Body of pancreas (tissue), 4 donors: ENCODE measurements around the gene KRTAP10-11. TPM values are rescaled to one million over a fixed set of nuclear protein-coding genes. Genes with fewer than 3 reads are reported as not detected.
"Not testable (repeated sequence)": the region's sequence is repeated elsewhere in the genome, so short reads cannot be mapped to it uniquely, and the experiment has no call there.

Source experiments
- ATAC-seq: fragments of 150-250 bp; one replicate; pipeline ENCODE4 v1.9.1; 2016
- DNase-seq, 4 donors: peaks; one replicate each; pipeline ENCODE4 v3.0.0-alpha.2; 2019
- H3K27ac ChIP-seq, 4 donors: fragments of 200-600 bp; sonication (generic); 1 replicate in 3 of 4; 2 replicates in 1 of 4; pipeline versions ENCODE4 v1.5.1 to v1.6.1; 2016 to 2019; ENCODE audit warnings: mild to moderate bottlenecking in 1 of 4, mixed read lengths in 1 of 4, moderate library complexity in 1 of 4
- H3K27me3 ChIP-seq, 2 donors: fragments of 200-600 bp; sonication (generic); one replicate each; pipeline ENCODE4 v1.6.0; 2016; ENCODE audit warnings: mild to moderate bottlenecking in 1 of 2
- H3K36me3 ChIP-seq, 2 donors: fragments of 200-600 bp; sonication (generic); replicated peaks in 1 of 2; 2 replicates each; pipeline ENCODE4 v1.5.1; 2016; ENCODE audit warnings: low read depth in 2 of 2; ENCODE audit not compliant: insufficient read depth in 1 of 2
- H3K4me1 ChIP-seq: fragments of 200-600 bp; sonication (generic); one replicate; pipeline ENCODE4 v1.6.0; 2016
- H3K4me3 ChIP-seq, 2 donors: fragments of 200-600 bp; sonication (generic); 1 replicate in 1 of 2; 2 replicates in 1 of 2; pipeline ENCODE4 v1.5.1; 2016 to 2019
- H3K9me3 ChIP-seq, 3 donors: fragments of 200-600 bp; sonication (generic); 1 replicate in 2 of 3; 2 replicates in 1 of 3; pipeline ENCODE4 v1.5.1; 2016
- CTCF ChIP-seq, 7 experiments: fragments of 450-650 bp in 4 of 7; fragments of 200-600 bp in 3 of 7; sonication (generic) in 3 of 7; IDR thresholded peaks; one replicate each; pipeline ENCODE4 v1.5.1; 2016 to 2019; ENCODE audit warnings: antibody characterized with exemption in 7 of 7
- POLR2A ChIP-seq, 3 donors: fragments of 450-650 bp; IDR thresholded peaks; one replicate each; pipeline ENCODE4 v1.6.1; 2016; ENCODE audit warnings: antibody characterized with exemption in 3 of 3, mild to moderate bottlenecking in 2 of 3
- WGBS, 2 donors: methylation state at CpG; one replicate each; pipeline ENCODE4 v1.1.5; 2017; 5-methylcytosine and 5-hydroxymethylcytosine counted together
- intact Hi-C: fragments of 100-400 bp; cut with DNase I; formaldehyde crosslinking; loops from one replicate; pipeline ENCODE4 v1.15.1; 2023
- total RNA-seq, 2 donors: library from RNA; depleted of rRNA; stranded (reverse); fragments of >200 nt; gene quantifications; one replicate each; pipeline ENCODE4 v1.1.0, GENCODE V29; 2016

KRTAP10-11 gene
- total RNA-seq, 2 donors from 2014 or later, result not detected

- DNase-seq (no peak), ATAC-seq (no peak)
- H3K27me3 ChIP-seq, result no peaks in the 10 kb centered on the region
- 18 to 29% methylated on average over 2 to 11 of the region's 14 CpGs for WGBS, 2 donors
- no peak overlapping the region for H3K27ac ChIP-seq
- H3K36me3 ChIP-seq, result no peaks in the 10 kb centered on the region
- no peak overlapping the region for H3K4me3 ChIP-seq
- H3K9me3 ChIP-seq, result no peaks in the 10 kb centered on the region
- no peaks in the 10 kb centered on the region for H3K4me1 ChIP-seq
- intact Hi-C loops, result no loop called here
- TF ChIP-seq POLR2A (IDR thresholded peaks at IDR 0.05), result no peak
- no peak for TF ChIP-seq CTCF (IDR thresholded peaks at IDR 0.05)
These were observed 40.0 kb downstream of the KRTAP10-11 start for GRCh38 chr21:44686000-44686781.

GRCh38 chr21:44686843-44687561 lies 40.8 kb downstream of the KRTAP10-11 start:
- intact Hi-C loops, result no loop called here
- Histone ChIP-seq H3K36me3 (no peaks in the 10 kb centered on the region), H3K27me3 (no peaks in the 10 kb centered on the region), H3K4me1 (no peaks in the 10 kb centered on the region), H3K9me3 (no peaks in the 10 kb centered on the region), H3K27ac (no peak overlapping the region), H3K4me3 (no peak overlapping the region)
- 39 to 48% methylated on average over 23 to 25 of the region's 25 CpGs for WGBS, 2 donors
- no peak for DNase-seq
- ATAC-seq, result no peak
- TF ChIP-seq CTCF (IDR thresholded peaks at IDR 0.05) (no peak), POLR2A (IDR thresholded peaks at IDR 0.05) (no peak)

GRCh38 chr21:44687671-44688070 lies 41.5 kb downstream of the KRTAP10-11 start:
- Histone ChIP-seq H3K4me1 (no peaks in the 10 kb centered on the region), H3K4me3 (no peak overlapping the region), H3K27me3 (no peaks in the 10 kb centered on the region), H3K9me3 (no peaks in the 10 kb centered on the region), H3K27ac (no peak overlapping the region), H3K36me3 (no peaks in the 10 kb centered on the region)
- ATAC-seq, result no peak
- intact Hi-C loops, result no loop called here
- TF ChIP-seq CTCF (IDR thresholded peaks at IDR 0.05) (no peak), POLR2A (IDR thresholded peaks at IDR 0.05) (no peak)
- DNase-seq, result no peak
- WGBS, 2 donors, result 30 to 40% methylated on average over 11 of the region's 11 CpGs

GRCh38 chr21:44689740-44690139 lies 43.5 kb downstream of the KRTAP10-11 start:
- intact Hi-C loops, H3K4me3 ChIP-seq, H3K36me3 ChIP-seq, H3K27ac ChIP-seq, H3K9me3 ChIP-seq, DNase-seq, ATAC-seq, H3K4me1 ChIP-seq, H3K27me3 ChIP-seq: not testable (repeated sequence)
- 60 to 73% methylated on average over 3 of the region's 3 CpGs for WGBS, 2 donors

- Histone ChIP-seq H3K27ac (no peak overlapping the region), H3K4me3 (no peak overlapping the region), H3K9me3 (no peaks in the 10 kb centered on the region), H3K36me3 (no peaks in the 10 kb centered on the region), H3K4me1 (no peaks in the 10 kb centered on the region), H3K27me3 (no peaks in the 10 kb centered on the region)
- 35 to 36% methylated on average over 2 of the region's 2 CpGs for WGBS, 2 donors
- TF ChIP-seq POLR2A (IDR thresholded peaks at IDR 0.05) (no peak), CTCF (IDR thresholded peaks at IDR 0.05) (no peak)
- DNase-seq (no peak), ATAC-seq (no peak)
- intact Hi-C loops, result no loop called here
These were observed 45.5 kb downstream of the KRTAP10-11 start for GRCh38 chr21:44691686-44692085.
